CD4-positive, alpha-beta T cell treated with Interleukin-4 for 4 hours (primary cell): ENCODE results near the gene PDZD7.

Experiments used
- DNase-seq: peaks from one replicate; pipeline ENCODE4 v3.0.0-alpha.2; 2020

The PDZD7 gene

DNA sequence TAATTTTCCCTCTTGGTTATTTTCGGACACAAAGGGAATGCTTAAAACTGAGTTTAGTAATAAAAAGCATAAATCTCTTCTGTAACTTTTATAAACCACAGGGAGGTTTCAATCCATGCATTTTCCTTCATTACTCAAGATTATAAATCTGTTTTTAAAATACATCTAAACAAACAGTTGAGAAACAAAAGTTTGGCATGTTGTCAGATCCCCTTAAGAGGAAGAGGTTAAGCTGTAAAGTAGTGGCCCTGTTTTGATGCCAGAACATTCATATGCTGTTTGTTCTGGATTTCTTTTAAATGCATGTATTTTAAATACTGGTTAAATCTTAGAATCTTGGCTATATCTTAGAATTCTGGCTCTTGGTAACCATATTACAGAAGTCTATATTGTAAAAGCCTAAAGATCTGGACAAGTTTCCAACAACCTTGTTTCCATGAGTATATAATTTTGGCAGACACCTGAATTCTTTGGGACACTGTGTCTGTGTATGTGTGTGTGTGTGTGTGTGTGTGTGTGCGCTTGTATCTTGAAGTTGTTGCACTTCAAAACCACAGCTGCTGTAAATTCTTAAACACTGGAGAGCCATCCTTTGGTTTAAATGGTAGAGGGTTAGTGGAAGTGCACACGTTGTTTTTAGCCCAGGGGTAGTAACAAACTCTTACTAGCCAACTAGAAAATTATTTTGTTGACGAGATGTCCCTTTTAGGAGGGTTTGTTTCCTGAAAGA, 68.4 kb downstream of the PDZD7 start:
- no peak for DNase-seq

- DNase-seq = no peak
These were observed 70.7 kb downstream of the PDZD7 start for GRCh38 chr10:100960251-100960650.
